SU-DHL-6 (cell line): Measurements from ENCODE around the gene RAB39B.

Experiments used
- H2AFZ ChIP-seq: fragments of 200-600 bp; sonication (generic); 2 replicates; pipeline ENCODE4 v1.6.1; 2014; ENCODE audit warnings: low read depth, mild to moderate bottlenecking, moderate library complexity, mixed read lengths, antibody characterized with exemption, low read length; ENCODE audit not compliant: severe bottlenecking
- H3F3A ChIP-seq: fragments of 200-600 bp; shearing (Covaris generic); 2 replicates; pipeline ENCODE4 v1.6.0; 2016; ENCODE audit warnings: antibody characterized with exemption, mild to moderate bottlenecking; ENCODE audit not compliant: insufficient read depth
- H3K27ac ChIP-seq: fragments of 200-600 bp; sonication (generic); 2 replicates; pipeline ENCODE4 v1.5.1; 2016; ENCODE audit warnings: low read depth, mild to moderate bottlenecking, low read length, moderate library complexity, mixed read lengths
- H3K27me3 ChIP-seq: fragments of 200-600 bp; sonication (generic), shearing (Covaris generic); 2 replicates; pipeline ENCODE4 v1.6.0; 2014; ENCODE audit warnings: mild to moderate bottlenecking, low read length
- H3K36me3 ChIP-seq: fragments of 200-600 bp; sonication (generic); 2 replicates; pipeline ENCODE4 v1.6.1; 2014; ENCODE audit warnings: mild to moderate bottlenecking, low read length, mixed read lengths
- H3K4me2 ChIP-seq: fragments of 300-600, 200-600 bp; shearing (Covaris generic), sonication (generic); 2 replicates; pipeline ENCODE4 v1.6.0; 2014; ENCODE audit warnings: low read length, low read depth, mild to moderate bottlenecking; ENCODE audit not compliant: poor library complexity, severe bottlenecking
- H3K4me3 ChIP-seq: fragments of 200-600 bp; sonication (generic); 2 replicates; pipeline ENCODE4 v1.5.1; 2014; ENCODE audit warnings: antibody characterized with exemption, low read length, mild to moderate bottlenecking, mixed read lengths; ENCODE audit not compliant: insufficient read depth, poor library complexity, severe bottlenecking
- H3K79me2 ChIP-seq: fragments of 200-600 bp; sonication (generic); 2 replicates; pipeline ENCODE4 v1.6.1; 2014; ENCODE audit warnings: mild to moderate bottlenecking, low read length, moderate library complexity; ENCODE audit not compliant: insufficient read depth
- H3K9ac ChIP-seq: fragments of 200-600 bp; sonication (generic); 2 replicates; pipeline ENCODE4 v1.7.0; 2014; ENCODE audit warnings: mild to moderate bottlenecking, low read length
- H3K9me2 ChIP-seq: fragments of 200-600 bp; sonication (generic); replicated peaks from 2 replicates; pipeline ENCODE4 v1.6.1; 2014; ENCODE audit warnings: low read length; ENCODE audit not compliant: insufficient read depth
- H3K9me3 ChIP-seq: fragments of 200-600 bp; sonication (generic); 2 replicates; pipeline ENCODE4 v1.6.1; 2014; ENCODE audit warnings: low read length, mixed read lengths; ENCODE audit not compliant: insufficient read depth
- H4K20me1 ChIP-seq: fragments of 200-600 bp; sonication (generic); 2 replicates; pipeline ENCODE4 v1.6.1; 2014; ENCODE audit warnings: low read depth, mild to moderate bottlenecking, antibody characterized with exemption, low read length, moderate library complexity, mixed read lengths
- EZH2phosphoT487 ChIP-seq: fragments of 200-600 bp; sonication (generic), shearing (Covaris generic); conservative IDR thresholded peaks from 2 replicates; pipeline ENCODE4 v1.6.1; 2018; ENCODE audit warnings: mild to moderate bottlenecking, antibody characterized with exemption, low read length, moderate library complexity, mixed read lengths
- TF ChIP-seq, protein P1 (sequence below): fragments of 200-600 bp; sonication (generic); IDR thresholded peaks from one replicate; pipeline ENCODE4 v1.5.1; 2017; ENCODE audit warnings: antibody characterized with exemption, mild to moderate bottlenecking, low read length, moderate library complexity; ENCODE audit not compliant: insufficient read depth, poor library complexity, severe bottlenecking

Gene RAB39B

DNA sequence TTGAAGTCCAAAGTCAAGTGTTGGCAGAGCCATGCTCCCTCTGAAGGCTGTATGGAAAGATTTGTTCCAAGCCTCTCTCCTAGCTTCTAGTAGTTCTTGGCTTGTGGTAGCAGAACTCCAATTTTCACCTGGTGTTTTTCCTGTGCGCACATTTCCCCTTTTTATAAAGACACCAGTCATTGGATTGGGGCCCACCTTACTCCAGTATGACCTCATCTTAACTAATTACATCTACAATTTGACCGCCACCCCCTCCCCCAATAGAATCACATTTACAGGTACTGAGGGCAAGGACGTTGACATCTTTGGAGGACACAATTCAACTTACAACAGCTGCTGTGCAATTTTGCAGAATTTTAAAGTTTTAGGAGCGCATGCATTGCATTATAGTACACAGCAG lies 16.8 kb downstream of the RAB39B start:
- Histone ChIP-seq H3K27ac (no peak overlapping the region), H3K4me3 (no peak overlapping the region), H3K9me2 (no peaks in the 10 kb centered on the region), H3K9me3 (no peaks in the 10 kb centered on the region), H3K36me3 (no peaks in the 10 kb centered on the region), H3K79me2 (no peaks in the 10 kb centered on the region), H3K4me2 (no peak overlapping the region), H3K27me3 (no peaks in the 10 kb centered on the region), H4K20me1 (no peaks in the 10 kb centered on the region), H3K9ac (no peak overlapping the region), H2AFZ (no peak overlapping the region), H3F3A (no peaks in the 10 kb centered on the region)
- TF ChIP-seq, protein P1, sequence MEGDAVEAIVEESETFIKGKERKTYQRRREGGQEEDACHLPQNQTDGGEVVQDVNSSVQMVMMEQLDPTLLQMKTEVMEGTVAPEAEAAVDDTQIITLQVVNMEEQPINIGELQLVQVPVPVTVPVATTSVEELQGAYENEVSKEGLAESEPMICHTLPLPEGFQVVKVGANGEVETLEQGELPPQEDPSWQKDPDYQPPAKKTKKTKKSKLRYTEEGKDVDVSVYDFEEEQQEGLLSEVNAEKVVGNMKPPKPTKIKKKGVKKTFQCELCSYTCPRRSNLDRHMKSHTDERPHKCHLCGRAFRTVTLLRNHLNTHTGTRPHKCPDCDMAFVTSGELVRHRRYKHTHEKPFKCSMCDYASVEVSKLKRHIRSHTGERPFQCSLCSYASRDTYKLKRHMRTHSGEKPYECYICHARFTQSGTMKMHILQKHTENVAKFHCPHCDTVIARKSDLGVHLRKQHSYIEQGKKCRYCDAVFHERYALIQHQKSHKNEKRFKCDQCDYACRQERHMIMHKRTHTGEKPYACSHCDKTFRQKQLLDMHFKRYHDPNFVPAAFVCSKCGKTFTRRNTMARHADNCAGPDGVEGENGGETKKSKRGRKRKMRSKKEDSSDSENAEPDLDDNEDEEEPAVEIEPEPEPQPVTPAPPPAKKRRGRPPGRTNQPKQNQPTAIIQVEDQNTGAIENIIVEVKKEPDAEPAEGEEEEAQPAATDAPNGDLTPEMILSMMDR = no peak
- TF ChIP-seq EZH2phosphoT487 = no peak

DNA sequence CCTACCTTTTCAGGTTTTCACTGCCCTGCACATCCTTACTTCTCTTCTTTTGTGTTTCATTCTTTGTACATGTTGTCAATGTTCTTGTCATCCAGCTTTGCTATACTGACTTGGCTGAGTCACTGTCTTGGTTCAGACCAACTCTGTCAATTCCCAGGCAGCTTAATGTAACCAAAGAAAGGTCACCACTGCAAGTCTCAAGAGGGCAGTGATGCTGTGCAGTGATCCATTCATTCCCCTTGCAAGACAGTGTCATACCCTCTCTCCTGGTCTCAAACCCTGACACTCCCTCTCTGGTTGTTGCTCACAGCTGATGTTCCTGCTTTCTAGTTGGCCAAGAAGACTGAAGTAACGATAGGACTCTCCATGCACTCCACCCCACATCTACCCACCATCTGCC lies 17.5 kb downstream of the RAB39B start:
- Histone ChIP-seq H3K4me3 (no peak overlapping the region), H3K9ac (no peak overlapping the region), H3K79me2 (no peaks in the 10 kb centered on the region), H3K27me3 (no peaks in the 10 kb centered on the region), H3K27ac (no peak overlapping the region), H3K9me2 (no peaks in the 10 kb centered on the region), H3F3A (no peaks in the 10 kb centered on the region), H3K4me2 (no peak overlapping the region), H3K36me3 (no peaks in the 10 kb centered on the region), H4K20me1 (no peaks in the 10 kb centered on the region), H2AFZ (no peak overlapping the region), H3K9me3 (no peaks in the 10 kb centered on the region)
- TF ChIP-seq, protein P1 = no peak
- TF ChIP-seq EZH2phosphoT487 = no peak

DNA sequence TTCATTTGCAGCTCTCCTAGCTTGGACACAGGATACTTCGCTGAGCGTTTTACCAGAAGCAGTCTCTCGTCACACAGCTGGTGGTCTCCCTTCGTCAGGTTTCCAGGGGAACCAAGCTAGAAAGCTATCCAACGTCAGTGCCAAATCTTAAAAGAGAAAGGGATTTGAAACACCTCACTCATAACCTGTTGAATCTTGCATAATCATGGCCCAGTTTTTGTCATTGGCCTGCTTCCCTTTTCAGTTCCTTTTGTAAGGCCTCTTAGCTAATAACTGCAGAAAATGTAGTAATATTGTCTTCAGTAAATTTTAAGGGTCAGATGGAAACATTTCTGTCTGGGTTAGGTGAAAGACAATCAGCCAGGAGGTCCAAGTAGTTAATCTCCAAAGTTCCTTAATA lies 22.0 kb downstream of the RAB39B start:
- Histone ChIP-seq H3F3A (no peaks in the 10 kb centered on the region), H3K79me2 (no peaks in the 10 kb centered on the region), H3K9me3 (no peaks in the 10 kb centered on the region), H3K27me3 (no peaks in the 10 kb centered on the region), H3K9me2 (no peaks in the 10 kb centered on the region), H2AFZ (no peak overlapping the region), H3K9ac (no peak overlapping the region), H3K27ac (no peak overlapping the region), H4K20me1 (no peaks in the 10 kb centered on the region), H3K4me2 (no peak overlapping the region), H3K4me3 (no peak overlapping the region), H3K36me3 (peaks cover 4% of the 10 kb centered on the region; the same call in 1 of the 2 replicates)
- no peak for TF ChIP-seq EZH2phosphoT487
- TF ChIP-seq, protein P1 = no peak

DNA sequence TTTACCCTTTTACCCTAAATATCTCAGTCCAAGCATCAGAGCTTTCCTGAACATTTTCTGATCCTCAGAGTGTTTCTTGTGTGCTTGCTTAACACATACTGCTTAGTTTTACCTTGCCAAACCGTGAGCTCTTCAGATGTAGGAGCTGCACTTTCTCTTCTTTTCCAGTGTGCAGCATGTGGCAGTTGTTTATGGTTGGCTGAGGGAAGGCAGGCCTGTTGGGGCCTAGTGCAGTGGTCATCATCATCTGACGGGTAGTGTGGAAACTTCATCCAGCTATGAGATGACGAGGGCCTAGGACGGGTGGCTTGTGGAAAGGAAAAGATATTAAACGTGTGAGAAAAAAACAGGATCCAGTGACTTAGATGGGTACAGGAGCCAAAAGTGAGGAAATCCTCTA lies 26.6 kb downstream of the RAB39B start:
- Histone ChIP-seq H3K36me3 (peaks cover 4% of the 10 kb centered on the region; the same call in 1 of the 2 replicates), H3F3A (no peaks in the 10 kb centered on the region), H3K79me2 (no peaks in the 10 kb centered on the region), H3K9me2 (no peaks in the 10 kb centered on the region), H3K9ac (no peak overlapping the region), H4K20me1 (no peaks in the 10 kb centered on the region), H3K4me3 (no peak overlapping the region), H3K4me2 (no peak overlapping the region), H3K9me3 (no peaks in the 10 kb centered on the region), H3K27ac (no peak overlapping the region), H3K27me3 (no peaks in the 10 kb centered on the region), H2AFZ (no peak overlapping the region)
- no peak for TF ChIP-seq EZH2phosphoT487
- TF ChIP-seq, protein P1 = no peak
